Esophagus (tissue), 2 donors: Measurements from ENCODE around the gene FAM20B. TPM values are rescaled to one million over a fixed set of nuclear protein-coding genes. Genes with fewer than 3 reads are reported as not detected.

ENCODE experiments used
- H3K27ac ChIP-seq, 2 donors: one replicate each; pipeline ENCODE4 v1.5.1; 2013; ENCODE audit warnings: low read depth in 2 of 2, mild to moderate bottlenecking in 2 of 2, inconsistent platforms in 1 of 2, low read length in 1 of 2, moderate library complexity in 1 of 2
- H3K27me3 ChIP-seq, 2 donors: one replicate each; pipeline ENCODE4 v1.6.1; 2013; ENCODE audit warnings: low read length in 2 of 2, control low read depth in 1 of 2, mild to moderate bottlenecking in 1 of 2; ENCODE audit not compliant: insufficient read depth in 2 of 2, control insufficient read depth in 1 of 2
- H3K36me3 ChIP-seq, 2 donors: one replicate each; pipeline ENCODE4 v1.6.1; 2013; ENCODE audit warnings: low read length in 1 of 2; ENCODE audit not compliant: control insufficient read depth in 2 of 2, insufficient read depth in 2 of 2
- H3K4me1 ChIP-seq, 2 donors: one replicate each; pipeline ENCODE4 v1.6.1; 2013; ENCODE audit warnings: low read length in 1 of 2; ENCODE audit not compliant: control insufficient read depth in 2 of 2, insufficient read depth in 2 of 2
- H3K4me3 ChIP-seq, 2 donors: one replicate each; pipeline ENCODE4 v1.5.1; 2013; ENCODE audit warnings: low read length in 2 of 2, mild to moderate bottlenecking in 2 of 2, low read depth in 1 of 2, moderate library complexity in 1 of 2
- H3K9me3 ChIP-seq, 2 donors: one replicate each; pipeline ENCODE4 v1.6.1; 2013; ENCODE audit warnings: mild to moderate bottlenecking in 2 of 2, low read depth in 1 of 2, low read length in 1 of 2, moderate library complexity in 1 of 2; ENCODE audit not compliant: control insufficient read depth in 2 of 2, insufficient read depth in 1 of 2
- WGBS, 2 donors: extraction: QIAGEN DNeasy Blood & Tissue Kit; methylation state at CpG; one replicate each; pipeline ENCODE4 v1.1.7; 2013; 5-methylcytosine and 5-hydroxymethylcytosine counted together
- polyA plus RNA-seq, 2 donors: library from polyadenylated mRNA; stranded (reverse); fragments of 200-250 nt; gene quantifications; one replicate each; pipeline ENCODE4 v1.2.3, GENCODE V29; 2013
- donor health status: healthy with polysubstance abuse.
- donor health status: Bipolar disorder and iron deficiency.

Gene FAM20B
- polyA plus RNA-seq, 2 donors: 6.2 to 9.0 TPM

DNA sequence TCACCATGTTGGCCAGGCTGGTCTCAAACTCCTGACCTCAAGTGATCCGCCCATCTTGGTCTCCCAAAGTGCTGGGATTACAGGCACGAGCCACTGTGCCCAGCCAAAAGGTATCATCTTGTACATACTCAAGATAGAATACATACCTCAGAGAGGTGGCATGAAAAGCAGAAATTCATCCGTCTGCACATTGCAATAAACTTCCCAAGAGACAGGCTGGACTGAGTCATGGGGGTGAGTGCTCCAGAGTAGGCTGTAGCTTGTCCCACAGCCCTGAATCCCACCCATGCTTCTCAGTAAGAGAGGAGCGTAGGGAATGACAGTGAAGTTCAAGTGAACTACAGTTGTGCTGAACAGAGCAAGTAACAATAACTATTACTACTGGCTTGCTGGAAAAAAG is 75.9 kb downstream of the FAM20B start:
- Histone ChIP-seq H3K36me3 (peaks cover 3 to 5% of the 10 kb centered on the region in 2 donors), H3K9me3 (peaks cover 0 to 3% of the 10 kb centered on the region in 2 donors), H3K4me1 (no peaks in the 10 kb centered on the region), H3K4me3 (no peak overlapping the region), H3K27me3 (no peaks in the 10 kb centered on the region), H3K27ac (no peak overlapping the region)
- WGBS, 2 donors: 88 to 94% methylated on average over 4 of the region's 4 CpGs

GRCh38 chr1:179103999-179104398 is 78.3 kb downstream of the FAM20B start:
- Histone ChIP-seq H3K9me3 (no peaks in the 10 kb centered on the region), H3K4me3 (no peak overlapping the region), H3K27ac (no peak overlapping the region), H3K27me3 (no peaks in the 10 kb centered on the region), H3K36me3 (peaks cover 10 to 11% of the 10 kb centered on the region in 2 donors), H3K4me1 (no peaks in the 10 kb centered on the region)
- WGBS, 2 donors: 91 to 94% methylated on average over 1 of the region's 1 CpG

- no peak overlapping the region for H3K27ac ChIP-seq
- WGBS, 2 donors: 92 to 95% methylated on average over 3 of the region's 3 CpGs
Measured at GRCh38 chr1:179104611-179105250, 79.0 kb downstream of the FAM20B start.

GRCh38 chr1:179105393-179105792 is 79.7 kb downstream of the FAM20B start:
- no peak overlapping the region for H3K27ac ChIP-seq
- H3K36me3 ChIP-seq: peaks cover 13 to 15% of the 10 kb centered on the region in 2 donors
- WGBS, 2 donors: 44 to 52% methylated on average over 7 of the region's 7 CpGs
- H3K9me3 ChIP-seq: no peaks in the 10 kb centered on the region
- no peaks in the 10 kb centered on the region for H3K27me3 ChIP-seq
- H3K4me1 ChIP-seq: no peaks in the 10 kb centered on the region
- H3K4me3 ChIP-seq: no peak overlapping the region

More at GRCh38 chr1:179104611-179105250, 79.0 kb downstream of the FAM20B start:
- Histone ChIP-seq H3K36me3 (peaks cover 10 to 11% of the 10 kb centered on the region in 2 donors), H3K27me3 (no peaks in the 10 kb centered on the region), H3K4me1 (no peaks in the 10 kb centered on the region), H3K4me3 (no peak overlapping the region), H3K9me3 (no peaks in the 10 kb centered on the region)

GRCh38 chr1:179107706-179108629 is 82.3 kb downstream of the FAM20B start:
- Histone ChIP-seq H3K4me1 (no peaks in the 10 kb centered on the region), H3K36me3 (peaks cover 15 to 16% of the 10 kb centered on the region in 2 donors), H3K27ac (no peak overlapping the region), H3K4me3 (no peak overlapping the region), H3K27me3 (no peaks in the 10 kb centered on the region), H3K9me3 (no peaks in the 10 kb centered on the region)
- 87 to 90% methylated on average over 15 of the region's 15 CpGs for WGBS, 2 donors

DNA sequence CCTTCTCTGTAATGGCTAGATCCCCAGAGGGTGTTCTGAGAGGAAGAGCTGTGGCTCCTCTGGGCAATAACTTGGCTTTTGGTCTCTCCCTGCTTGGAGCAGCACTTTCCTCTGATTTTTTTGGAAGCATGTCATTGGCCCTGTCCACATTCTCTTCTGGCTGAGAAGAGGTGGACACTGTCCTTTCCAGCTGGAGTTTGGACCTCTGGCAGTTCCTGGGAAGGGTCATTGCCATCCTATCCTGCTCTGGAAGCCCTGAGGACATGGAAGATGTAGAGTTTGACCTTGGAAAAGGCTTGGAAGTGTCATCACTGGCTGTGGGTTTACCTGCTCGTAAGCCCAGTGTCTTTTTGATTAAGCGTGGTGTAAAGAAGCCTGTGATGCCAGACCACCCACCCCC is 83.0 kb downstream of the FAM20B start:
- H3K9me3 ChIP-seq: no peaks in the 10 kb centered on the region
- no peaks in the 10 kb centered on the region for H3K27me3 ChIP-seq
- no peaks in the 10 kb centered on the region for H3K4me1 ChIP-seq
- 95 to 100% methylated on average over 2 of the region's 2 CpGs for WGBS, 2 donors
- H3K4me3 ChIP-seq: no peak overlapping the region
- no peak overlapping the region for H3K27ac ChIP-seq
- H3K36me3 ChIP-seq: peaks cover 15 to 16% of the 10 kb centered on the region in 2 donors

GRCh38 chr1:179115181-179115580 is 89.5 kb downstream of the FAM20B start:
- Histone ChIP-seq H3K4me1 (peaks cover 0 to 2% of the 10 kb centered on the region in 2 donors), H3K4me3 (no peak overlapping the region), H3K27me3 (no peaks in the 10 kb centered on the region), H3K27ac (no peak overlapping the region), H3K36me3 (peaks cover 2 to 5% of the 10 kb centered on the region in 2 donors), H3K9me3 (no peaks in the 10 kb centered on the region)
- 89 to 91% methylated on average over 3 of the region's 3 CpGs for WGBS, 2 donors

GRCh38 chr1:179119513-179119912 is 93.8 kb downstream of the FAM20B start:
- Histone ChIP-seq H3K27ac (no peak overlapping the region), H3K4me1 (peaks cover 0 to 2% of the 10 kb centered on the region in 2 donors), H3K36me3 (peaks cover 0 to 2% of the 10 kb centered on the region in 2 donors), H3K4me3 (no peak overlapping the region), H3K27me3 (no peaks in the 10 kb centered on the region), H3K9me3 (no peaks in the 10 kb centered on the region)

- H3K4me1 ChIP-seq: peaks cover 0 to 2% of the 10 kb centered on the region in 2 donors
- WGBS, 2 donors: 73 to 75% methylated on average over 2 of the region's 2 CpGs
Measured at GRCh38 chr1:179120736-179121135, 95.0 kb downstream of the FAM20B start.

More at GRCh38 chr1:179120736-179121135, 95.0 kb downstream of the FAM20B start:
- Histone ChIP-seq H3K27ac (no peak overlapping the region), H3K4me3 (no peak overlapping the region), H3K36me3 (peaks cover 0 to 2% of the 10 kb centered on the region in 2 donors), H3K27me3 (no peaks in the 10 kb centered on the region), H3K9me3 (no peaks in the 10 kb centered on the region)
